Smooth muscle cell (in vitro differentiated cells): ENCODE measurements around the gene TMEM239. TPM values are rescaled to one million over a fixed set of nuclear protein-coding genes. Genes with fewer than 3 reads are reported as not detected.

ENCODE experiments used
- DNase-seq: peaks from one replicate; lab custom pipeline; 2025; ENCODE audit not compliant: unreplicated experiment; lab: John Stamatoyannopoulos, UW
- H2AFZ ChIP-seq: fragments of 200-600 bp; sonication (generic); 2 replicates; pipeline ENCODE4 v1.6.0; 2016; ENCODE audit warnings: antibody characterized with exemption, low read depth, mild to moderate bottlenecking
- H3F3A ChIP-seq: fragments of 200-600 bp; sonication (generic); 2 replicates; pipeline ENCODE4 v1.6.0; 2017; ENCODE audit warnings: antibody characterized with exemption, low read depth
- H3K27ac ChIP-seq: fragments of 200-600 bp; sonication (generic); 2 replicates; pipeline ENCODE4 v1.5.1; 2016; ENCODE audit warnings: low read depth, mild to moderate bottlenecking
- H3K27me3 ChIP-seq: fragments of 200-600 bp; sonication (generic); 2 replicates; pipeline ENCODE4 v1.6.1; 2016; ENCODE audit warnings: low read depth, mild to moderate bottlenecking
- H3K36me3 ChIP-seq: fragments of 200-600 bp; sonication (generic); 2 replicates; pipeline ENCODE4 v1.5.1; 2016; ENCODE audit warnings: low read depth
- H3K4me1 ChIP-seq: fragments of 200-600 bp; sonication (generic); 2 replicates; pipeline ENCODE4 v1.5.1; 2016; ENCODE audit warnings: low read depth
- H3K4me2 ChIP-seq: fragments of 200-600 bp; sonication (generic); 2 replicates; pipeline ENCODE4 v1.6.0; 2016; ENCODE audit warnings: mild to moderate bottlenecking
- H3K4me3 ChIP-seq: fragments of 200-600 bp; sonication (generic); 2 replicates; pipeline ENCODE4 v1.5.1; 2016; ENCODE audit warnings: mild to moderate bottlenecking
- H3K79me2 ChIP-seq: fragments of 200-600 bp; sonication (generic); 2 replicates; pipeline ENCODE4 v1.6.0; 2016; ENCODE audit warnings: low read depth, mild to moderate bottlenecking
- H3K9ac ChIP-seq: fragments of 200-600 bp; sonication (generic); 2 replicates; pipeline ENCODE4 v1.6.0; 2016; ENCODE audit warnings: low read depth
- H3K9me3 ChIP-seq: fragments of 200-600 bp; sonication (generic); replicated peaks from 2 replicates; pipeline ENCODE4 v1.5.1; 2016; ENCODE audit warnings: low read depth
- H4K20me1 ChIP-seq: fragments of 200-600 bp; sonication (generic); 2 replicates; pipeline ENCODE4 v1.6.0; 2016; ENCODE audit warnings: low read depth
- WGBS: methylation state at CpG from one replicate; pipeline ENCODE4 v1.1.7; 2016; ENCODE audit warnings: low lambda C conversion rate; 5-methylcytosine and 5-hydroxymethylcytosine counted together
- polyA plus RNA-seq: library from polyadenylated mRNA; unstranded; fragments of >200 nt; fragmentation: Nextera tagmentation; extraction: Ambion mirVana; gene quantifications from 2 replicates; pipeline ENCODE4 v1.2.1, GENCODE V29; 2016
- total RNA-seq: library from RNA; depleted of rRNA; stranded (reverse); fragments of >200 nt; gene quantifications from 2 replicates; pipeline ENCODE4 v1.2.3, GENCODE V29; 2014
- TF ChIP-seq, protein P1 (sequence below): fragments of 200-600 bp; sonication (generic); IDR thresholded peaks from 2 replicates; pipeline ENCODE4 v1.5.1; 2017; ENCODE audit warnings: borderline replicate concordance, mild to moderate bottlenecking, antibody characterized with exemption; ENCODE audit not compliant: insufficient read depth, poor library complexity, severe bottlenecking

Gene TMEM239
- total and polyA plus RNA-seq, 2 experiments from 2014 or later = not detected

DNA sequence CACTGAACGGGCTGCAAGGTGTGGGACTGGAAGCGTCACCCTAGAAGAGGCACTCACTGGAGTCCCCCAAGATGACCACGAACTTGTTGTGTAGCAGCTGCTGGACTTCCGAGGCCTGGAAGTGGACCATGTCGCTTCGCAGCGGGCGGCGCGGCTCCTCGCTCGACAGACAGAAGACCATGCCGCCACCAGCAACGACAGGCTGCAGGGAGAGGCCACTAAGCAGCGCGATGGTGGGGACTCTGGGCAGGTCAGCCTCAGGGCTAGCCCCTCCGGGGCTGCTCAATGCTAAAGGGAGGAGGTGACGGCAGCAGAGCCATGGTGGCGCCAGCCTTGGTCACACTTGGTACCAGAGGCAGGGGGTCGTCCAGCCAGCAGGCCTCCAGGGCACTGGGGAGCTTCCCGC, 23.6 kb downstream of the TMEM239 start:
- Histone ChIP-seq H2AFZ (peak overlapping the region; percentile 100), H3K4me2 (peak overlapping the region; percentile 99), H3K4me1 (peaks cover 9% of the 10 kb centered on the region), H3K4me3 (peak overlapping the region; percentile 98), H4K20me1 (no peaks in the 10 kb centered on the region), H3K27ac (no peak overlapping the region), H3K79me2 (peaks cover 15% of the 10 kb centered on the region), H3K36me3 (no peaks in the 10 kb centered on the region), H3F3A (peaks cover 3% of the 10 kb centered on the region), H3K9me3 (no peaks in the 10 kb centered on the region), H3K27me3 (no peaks in the 10 kb centered on the region), H3K9ac (no peak overlapping the region)
- TF ChIP-seq, protein P1, sequence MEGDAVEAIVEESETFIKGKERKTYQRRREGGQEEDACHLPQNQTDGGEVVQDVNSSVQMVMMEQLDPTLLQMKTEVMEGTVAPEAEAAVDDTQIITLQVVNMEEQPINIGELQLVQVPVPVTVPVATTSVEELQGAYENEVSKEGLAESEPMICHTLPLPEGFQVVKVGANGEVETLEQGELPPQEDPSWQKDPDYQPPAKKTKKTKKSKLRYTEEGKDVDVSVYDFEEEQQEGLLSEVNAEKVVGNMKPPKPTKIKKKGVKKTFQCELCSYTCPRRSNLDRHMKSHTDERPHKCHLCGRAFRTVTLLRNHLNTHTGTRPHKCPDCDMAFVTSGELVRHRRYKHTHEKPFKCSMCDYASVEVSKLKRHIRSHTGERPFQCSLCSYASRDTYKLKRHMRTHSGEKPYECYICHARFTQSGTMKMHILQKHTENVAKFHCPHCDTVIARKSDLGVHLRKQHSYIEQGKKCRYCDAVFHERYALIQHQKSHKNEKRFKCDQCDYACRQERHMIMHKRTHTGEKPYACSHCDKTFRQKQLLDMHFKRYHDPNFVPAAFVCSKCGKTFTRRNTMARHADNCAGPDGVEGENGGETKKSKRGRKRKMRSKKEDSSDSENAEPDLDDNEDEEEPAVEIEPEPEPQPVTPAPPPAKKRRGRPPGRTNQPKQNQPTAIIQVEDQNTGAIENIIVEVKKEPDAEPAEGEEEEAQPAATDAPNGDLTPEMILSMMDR = no peak
- no peak for DNase-seq
- 94% methylated on average over 21 of the region's 21 CpGs for WGBS

DNA sequence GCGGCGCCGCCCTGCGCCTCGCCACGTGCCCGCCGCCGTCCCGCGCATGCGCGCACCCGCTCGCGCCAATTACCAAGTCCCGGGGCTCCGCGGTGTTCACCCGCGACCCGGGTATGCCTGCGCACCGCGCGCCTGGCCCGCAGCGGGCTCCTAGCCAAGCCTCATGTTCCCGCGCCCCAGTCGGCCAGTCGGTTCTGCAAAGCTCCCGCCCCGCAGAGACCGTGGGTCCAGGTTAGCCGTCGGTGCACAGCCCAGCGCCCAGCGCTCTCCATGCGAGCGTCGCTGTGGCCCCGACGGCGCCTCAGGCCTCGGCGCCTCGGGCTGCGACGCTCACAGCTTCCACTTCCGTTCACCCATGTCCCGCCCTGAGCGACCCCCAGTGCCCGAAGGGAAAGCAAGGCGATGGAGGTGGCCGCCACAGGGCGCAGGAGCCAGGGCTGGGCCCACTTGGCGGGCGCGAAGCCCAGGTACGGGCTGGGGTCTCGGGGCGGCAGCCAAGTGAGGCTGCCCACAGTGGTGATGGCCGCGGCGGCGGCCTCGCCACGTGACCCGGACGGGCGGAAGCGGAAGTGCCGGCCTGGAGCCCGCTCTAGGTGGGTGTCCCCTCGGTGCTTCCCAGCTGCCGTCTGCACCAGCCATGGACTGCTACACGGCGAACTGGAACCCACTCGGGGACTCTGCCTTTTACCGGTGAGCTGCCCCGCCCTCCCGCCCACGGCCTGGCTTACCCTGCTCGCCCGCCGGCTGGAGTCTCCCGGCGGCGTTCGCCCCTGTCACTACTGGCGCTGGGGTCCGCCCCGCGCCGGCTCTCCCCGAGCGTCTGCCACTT, 24.2 kb downstream of the TMEM239 start, which contains the start of the genes PCED1A and VPS16:
Gene PCED1A, minus strand, starts transcription at position 518 of the 829 bp plus-strand sequence. CDS start 743 bp downstream, outside the sequence.
Gene VPS16, plus strand, starts transcription at position 608 of the 829 bp plus-strand sequence. Its CDS starts 30 bp downstream, at position 638.
- Histone ChIP-seq H4K20me1 (no peaks in the 10 kb centered on the region), H3K27ac (peak within 1 kb of the TSS; percentile 84), H2AFZ (peak within 1 kb of the TSS; percentile 100), H3K27me3 (no peaks in the 10 kb centered on the region), H3K4me3 (peak within 1 kb of the TSS; percentile 98), H3K9me3 (no peaks in the 10 kb centered on the region), H3K4me2 (peak within 1 kb of the TSS; percentile 99), H3F3A (peaks cover 3% of the 10 kb centered on the region), H3K9ac (peak within 1 kb of the TSS; percentile 92), H3K4me1 (peaks cover 9% of the 10 kb centered on the region), H3K79me2 (peaks cover 15% of the 10 kb centered on the region), H3K36me3 (no peaks in the 10 kb centered on the region)
- DNase-seq = peak; percentile 61
- TF ChIP-seq, protein P1 = no peak
- WGBS = 15% methylated on average over 66 of the region's 98 CpGs

DNA sequence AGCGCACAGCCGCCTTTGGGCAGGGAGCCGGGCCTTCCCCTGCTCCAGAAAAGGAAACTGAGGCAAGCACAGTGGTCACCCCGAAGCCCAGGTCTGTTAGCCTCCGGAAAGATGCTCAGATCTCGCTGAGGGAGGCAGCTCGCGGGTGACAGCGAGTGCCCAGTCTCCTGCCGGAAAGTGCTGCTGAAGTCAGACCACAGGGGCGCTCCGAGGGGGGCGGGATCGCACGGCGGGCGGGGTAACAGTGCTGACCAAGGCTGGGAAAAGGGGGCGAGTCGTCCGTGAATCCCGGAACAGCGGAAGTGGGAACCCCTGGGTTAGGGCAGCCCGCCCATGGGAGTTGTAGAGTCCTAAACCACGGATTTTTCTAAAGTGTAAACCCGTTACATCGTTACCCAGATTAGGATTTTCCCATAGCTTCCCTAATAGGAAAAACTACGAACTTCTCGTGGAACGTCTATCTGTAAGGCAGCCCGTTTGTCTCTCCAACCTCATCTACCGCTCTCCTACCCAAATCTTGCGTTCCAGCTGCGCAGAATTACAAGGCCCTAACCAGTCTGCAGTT, 24.9 kb downstream of the TMEM239 start:
- no peaks in the 10 kb centered on the region for H3K9me3 ChIP-seq
- H3K4me3 ChIP-seq = peak overlapping the region; percentile 98
- peaks cover 9% of the 10 kb centered on the region for H3K4me1 ChIP-seq
- H3K4me2 ChIP-seq = peak overlapping the region; percentile 99
- no peaks in the 10 kb centered on the region for H3K27me3 ChIP-seq
- H2AFZ ChIP-seq = peak overlapping the region; percentile 100
- H4K20me1 ChIP-seq = no peaks in the 10 kb centered on the region
- WGBS = 4% methylated on average over 28 of the region's 33 CpGs
- peak; percentile 61 for DNase-seq
- peak overlapping the region; percentile 84 for H3K27ac ChIP-seq
- TF ChIP-seq, protein P1 = no peak
- H3F3A ChIP-seq = peaks cover 3% of the 10 kb centered on the region
- no peaks in the 10 kb centered on the region for H3K36me3 ChIP-seq
- H3K79me2 ChIP-seq = peaks cover 15% of the 10 kb centered on the region
- peak overlapping the region; percentile 92 for H3K9ac ChIP-seq
